ENCODE measurements around the gene TSHZ3.
A peak's percentile ranks its signal among the peaks of the same experiment; 100 is the strongest.

TSHZ3 gene

DNA sequence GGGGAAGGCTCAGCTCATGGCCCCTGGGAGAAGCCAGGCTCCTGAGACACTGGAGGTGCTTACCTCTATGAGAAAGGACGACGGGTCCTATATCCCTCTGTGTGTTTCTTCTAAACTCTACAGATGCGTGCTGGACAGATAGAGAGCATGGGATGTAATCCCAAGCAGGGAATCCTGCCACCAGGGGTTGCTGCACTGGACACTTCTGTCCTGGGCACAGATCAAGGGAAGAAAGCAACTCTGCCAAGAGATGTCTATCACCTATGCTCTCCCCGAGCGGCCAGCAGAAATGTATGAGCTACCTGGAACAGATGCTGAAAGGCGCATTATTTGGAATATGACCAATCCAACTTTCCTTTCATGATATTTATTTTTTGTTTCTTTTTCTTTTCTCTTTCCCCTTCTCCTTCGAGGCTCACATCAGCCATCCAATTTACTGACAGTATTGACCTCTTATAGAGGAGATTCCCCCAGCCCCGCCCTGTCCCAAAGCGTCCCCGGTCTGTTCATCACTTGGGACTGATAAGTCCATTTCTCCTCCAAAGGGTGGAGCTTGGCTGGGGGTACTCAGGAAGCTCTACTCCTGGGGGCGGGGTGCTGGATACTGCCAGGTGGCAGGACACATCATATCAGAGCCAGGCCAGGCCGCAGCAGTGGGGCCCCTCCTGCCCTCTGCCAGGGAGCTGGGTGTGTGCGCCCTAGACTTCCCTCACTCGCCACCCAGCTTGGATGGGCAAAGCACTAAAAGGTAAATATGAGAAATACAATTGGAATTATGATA is 34.2 kb downstream of the TSHZ3 start:
- TF ChIP-seq, protein P1, sequence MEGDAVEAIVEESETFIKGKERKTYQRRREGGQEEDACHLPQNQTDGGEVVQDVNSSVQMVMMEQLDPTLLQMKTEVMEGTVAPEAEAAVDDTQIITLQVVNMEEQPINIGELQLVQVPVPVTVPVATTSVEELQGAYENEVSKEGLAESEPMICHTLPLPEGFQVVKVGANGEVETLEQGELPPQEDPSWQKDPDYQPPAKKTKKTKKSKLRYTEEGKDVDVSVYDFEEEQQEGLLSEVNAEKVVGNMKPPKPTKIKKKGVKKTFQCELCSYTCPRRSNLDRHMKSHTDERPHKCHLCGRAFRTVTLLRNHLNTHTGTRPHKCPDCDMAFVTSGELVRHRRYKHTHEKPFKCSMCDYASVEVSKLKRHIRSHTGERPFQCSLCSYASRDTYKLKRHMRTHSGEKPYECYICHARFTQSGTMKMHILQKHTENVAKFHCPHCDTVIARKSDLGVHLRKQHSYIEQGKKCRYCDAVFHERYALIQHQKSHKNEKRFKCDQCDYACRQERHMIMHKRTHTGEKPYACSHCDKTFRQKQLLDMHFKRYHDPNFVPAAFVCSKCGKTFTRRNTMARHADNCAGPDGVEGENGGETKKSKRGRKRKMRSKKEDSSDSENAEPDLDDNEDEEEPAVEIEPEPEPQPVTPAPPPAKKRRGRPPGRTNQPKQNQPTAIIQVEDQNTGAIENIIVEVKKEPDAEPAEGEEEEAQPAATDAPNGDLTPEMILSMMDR (IDR thresholded peaks at IDR 0.05; ENCODE audit: insufficient read depth, low read depth, low read length, missing control alignments), result peak; percentile 19
- DNase-seq (ENCODE audit: low read depth), result no peak
- H3K4me3 ChIP-seq (ENCODE audit: low read length), result no peak overlapping the region

DNA sequence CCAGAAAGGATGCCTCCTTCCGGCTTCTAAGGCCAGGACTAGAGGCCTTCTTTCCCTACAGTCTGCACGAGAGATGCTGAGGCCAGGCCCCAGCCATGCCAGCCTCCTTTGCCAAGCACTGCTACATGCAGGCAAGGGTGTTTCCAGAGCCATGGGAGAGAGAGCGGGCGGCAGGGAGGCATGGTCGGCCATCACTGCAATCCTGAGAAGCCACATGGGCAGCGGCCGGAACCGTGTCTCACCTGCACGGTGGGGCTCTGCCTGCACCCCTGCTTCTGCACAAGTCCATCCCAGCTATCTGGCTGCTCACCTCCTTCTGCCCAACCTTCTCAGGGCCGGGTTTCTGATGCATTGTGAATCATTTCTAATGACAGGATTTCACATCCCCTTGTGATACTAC is 35.1 kb downstream of the TSHZ3 start:
- no peak for DNase-seq (ENCODE audit: low read depth)
- TF ChIP-seq, protein P1 (IDR thresholded peaks at IDR 0.05; ENCODE audit: insufficient read depth, low read depth, low read length, missing control alignments), result no peak

DNA sequence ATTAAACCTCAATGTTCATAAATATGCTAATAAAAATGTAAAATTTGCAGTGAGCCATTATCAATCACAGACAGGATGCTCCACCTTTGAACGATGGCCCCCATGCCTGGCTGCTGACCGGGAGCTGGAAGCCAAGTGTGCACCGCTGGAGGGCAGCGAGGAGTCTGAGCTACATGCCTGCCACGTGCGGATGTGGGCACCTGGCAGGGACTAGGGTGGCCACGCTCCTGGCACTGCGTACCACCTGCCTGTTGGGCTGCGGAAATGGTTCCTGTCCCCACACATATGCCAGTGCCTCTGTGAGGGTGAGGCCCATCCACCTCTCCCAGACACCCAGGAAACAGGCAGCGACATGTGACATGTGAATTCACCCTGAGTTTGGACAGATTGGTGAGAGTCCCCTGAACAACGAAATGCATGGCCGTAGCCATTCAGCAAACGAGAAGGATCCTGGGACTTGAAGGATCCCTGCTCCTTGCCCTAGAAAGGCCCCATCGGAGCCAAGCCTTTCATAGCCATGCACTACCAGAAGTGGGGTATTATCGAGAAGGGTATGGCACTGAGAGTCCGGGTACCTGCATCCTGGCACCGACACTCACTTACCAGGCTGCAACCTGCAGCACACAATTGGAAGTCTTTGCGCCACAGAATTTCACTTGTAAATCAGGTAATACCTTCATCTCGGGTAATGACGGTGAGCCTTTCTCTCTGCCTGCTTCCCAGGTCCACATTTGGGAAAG is 35.8 kb downstream of the TSHZ3 start:
- H3K4me3 ChIP-seq (ENCODE audit: low read length), result no peak overlapping the region
- TF ChIP-seq, protein P1 (IDR thresholded peaks at IDR 0.05; ENCODE audit: insufficient read depth, low read depth, low read length, missing control alignments), result no peak
- DNase-seq (ENCODE audit: low read depth), result no peak

More for the DNA sequence above, 35.1 kb downstream of the TSHZ3 start:
- no peak overlapping the region for H3K4me3 ChIP-seq (ENCODE audit: low read length)

DNA sequence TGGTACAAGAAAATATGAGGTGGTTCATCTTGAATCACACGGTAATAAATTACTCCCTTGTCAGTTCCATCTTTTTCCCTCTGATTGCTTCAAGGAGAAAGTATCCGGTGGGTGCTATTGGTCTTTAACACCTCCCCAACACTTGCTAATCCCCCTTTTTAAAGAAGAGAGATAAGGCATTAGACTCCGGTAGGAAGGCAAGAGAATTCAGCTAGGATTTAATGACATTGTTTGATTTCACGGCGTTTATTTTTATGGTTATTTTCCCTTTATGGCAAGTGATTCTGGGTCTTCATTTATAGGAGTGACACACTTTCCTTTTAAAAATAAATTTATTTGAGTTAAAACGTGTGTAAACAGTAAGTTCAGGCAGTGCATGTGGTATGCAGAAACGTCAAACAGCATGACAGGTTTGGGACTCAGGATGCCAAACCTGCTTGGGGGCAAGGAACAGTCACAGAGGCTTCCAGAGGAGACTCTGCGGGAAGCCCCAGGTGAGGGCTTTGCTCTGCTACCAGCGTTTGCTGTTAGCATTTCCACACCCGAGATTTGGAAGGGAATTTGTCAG is 36.5 kb downstream of the TSHZ3 start:
- no peak overlapping the region for H3K4me3 ChIP-seq (ENCODE audit: low read length)
- TF ChIP-seq, protein P1 (IDR thresholded peaks at IDR 0.05; ENCODE audit: insufficient read depth, low read depth, low read length, missing control alignments), result no peak
- no peak for DNase-seq (ENCODE audit: low read depth)

DNA sequence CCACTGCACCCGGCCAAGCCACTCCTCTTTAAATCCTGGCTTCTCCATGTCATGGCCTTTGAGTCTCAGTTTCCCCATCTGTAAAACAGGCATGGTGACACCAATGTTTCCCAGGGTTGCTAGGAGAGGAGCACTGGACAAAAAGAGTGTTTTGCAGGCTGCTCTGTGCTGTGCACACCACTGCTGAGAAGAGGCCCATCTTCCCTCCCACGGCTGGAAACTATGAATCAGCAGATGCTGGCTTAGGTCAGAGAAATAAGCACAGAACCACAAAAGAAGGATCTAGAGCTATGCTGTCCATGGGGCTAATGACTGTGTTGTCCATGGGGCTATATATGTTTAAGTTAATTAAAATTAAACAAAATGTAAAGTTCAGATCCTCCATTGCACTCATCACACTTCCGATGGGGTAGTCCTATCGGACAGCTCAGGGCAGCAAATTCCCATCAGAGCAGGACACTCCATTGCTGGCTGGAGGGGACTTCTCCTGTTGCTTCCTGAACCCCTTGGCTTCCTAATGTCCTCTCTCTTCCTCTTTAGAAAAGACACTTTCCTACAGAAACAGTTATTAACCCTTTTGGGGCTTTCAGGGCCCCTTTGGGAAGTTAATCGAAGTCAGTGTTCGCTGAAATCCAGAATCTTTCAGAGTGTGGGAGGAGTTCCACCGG is 37.1 kb downstream of the TSHZ3 start:
- H3K4me3 ChIP-seq (ENCODE audit: low read length), result no peak overlapping the region
- peak; percentile 10 for DNase-seq (ENCODE audit: low read depth)
- TF ChIP-seq, protein P1 (IDR thresholded peaks at IDR 0.05; ENCODE audit: insufficient read depth, low read depth, low read length, missing control alignments), result no peak

DNA sequence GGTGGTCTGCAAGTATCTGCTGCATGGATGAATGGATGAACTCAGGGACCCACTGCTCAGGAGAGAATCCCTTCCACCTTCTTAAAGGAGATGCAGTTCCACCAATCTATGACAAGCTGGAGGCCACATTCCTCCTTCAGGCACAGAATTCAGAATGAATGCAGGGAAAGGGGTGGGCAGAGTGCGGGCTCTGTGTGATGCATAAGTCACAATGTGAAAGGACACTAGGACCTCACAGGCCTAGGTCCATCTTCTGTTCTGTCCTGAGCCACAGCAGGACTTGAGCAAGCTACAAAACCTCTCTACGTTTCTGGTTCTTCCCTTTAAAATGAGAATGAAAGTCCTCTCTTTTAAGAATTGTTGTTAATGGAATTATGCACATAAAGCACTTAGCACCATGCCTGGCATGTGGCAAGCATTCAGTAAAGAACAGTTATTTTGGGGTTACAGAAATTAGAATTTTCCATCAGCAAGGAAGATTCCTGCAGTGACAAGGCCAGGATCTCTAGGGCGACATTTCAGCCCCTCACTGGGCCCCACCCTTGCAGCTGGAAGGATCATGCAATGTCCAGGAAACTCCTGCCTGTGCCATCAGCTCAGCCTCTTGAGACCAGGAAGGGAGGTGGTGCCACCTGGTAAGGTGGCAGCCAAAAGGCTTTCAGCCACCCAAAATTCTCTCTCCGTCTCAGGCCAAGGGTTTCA is 38.7 kb downstream of the TSHZ3 start:
- H3K4me3 ChIP-seq (ENCODE audit: low read length), result no peak overlapping the region
- TF ChIP-seq, protein P1 (IDR thresholded peaks at IDR 0.05; ENCODE audit: insufficient read depth, low read depth, low read length, missing control alignments), result no peak
- no peak for DNase-seq (ENCODE audit: low read depth)

Measured in epithelial cell of esophagus (primary cell).